Smooth muscle cell (in vitro differentiated cells): ENCODE measurements around the gene LENG8. TPM values are rescaled to one million over a fixed set of nuclear protein-coding genes. Genes with fewer than 3 reads are reported as not detected.

Experiments
- DNase-seq: peaks from one replicate; lab custom pipeline; 2025; ENCODE audit not compliant: unreplicated experiment; lab: John Stamatoyannopoulos, UW
- H2AFZ ChIP-seq: fragments of 200-600 bp; sonication (generic); 2 replicates; pipeline ENCODE4 v1.6.0; 2016; ENCODE audit warnings: antibody characterized with exemption, low read depth, mild to moderate bottlenecking
- H3F3A ChIP-seq: fragments of 200-600 bp; sonication (generic); 2 replicates; pipeline ENCODE4 v1.6.0; 2017; ENCODE audit warnings: antibody characterized with exemption, low read depth
- H3K27ac ChIP-seq: fragments of 200-600 bp; sonication (generic); 2 replicates; pipeline ENCODE4 v1.5.1; 2016; ENCODE audit warnings: low read depth, mild to moderate bottlenecking
- H3K27me3 ChIP-seq: fragments of 200-600 bp; sonication (generic); 2 replicates; pipeline ENCODE4 v1.6.1; 2016; ENCODE audit warnings: low read depth, mild to moderate bottlenecking
- H3K36me3 ChIP-seq: fragments of 200-600 bp; sonication (generic); 2 replicates; pipeline ENCODE4 v1.5.1; 2016; ENCODE audit warnings: low read depth
- H3K4me1 ChIP-seq: fragments of 200-600 bp; sonication (generic); 2 replicates; pipeline ENCODE4 v1.5.1; 2016; ENCODE audit warnings: low read depth
- H3K4me2 ChIP-seq: fragments of 200-600 bp; sonication (generic); 2 replicates; pipeline ENCODE4 v1.6.0; 2016; ENCODE audit warnings: mild to moderate bottlenecking
- H3K4me3 ChIP-seq: fragments of 200-600 bp; sonication (generic); 2 replicates; pipeline ENCODE4 v1.5.1; 2016; ENCODE audit warnings: mild to moderate bottlenecking
- H3K79me2 ChIP-seq: fragments of 200-600 bp; sonication (generic); 2 replicates; pipeline ENCODE4 v1.6.0; 2016; ENCODE audit warnings: low read depth, mild to moderate bottlenecking
- H3K9ac ChIP-seq: fragments of 200-600 bp; sonication (generic); 2 replicates; pipeline ENCODE4 v1.6.0; 2016; ENCODE audit warnings: low read depth
- H3K9me3 ChIP-seq: fragments of 200-600 bp; sonication (generic); replicated peaks from 2 replicates; pipeline ENCODE4 v1.5.1; 2016; ENCODE audit warnings: low read depth
- H4K20me1 ChIP-seq: fragments of 200-600 bp; sonication (generic); 2 replicates; pipeline ENCODE4 v1.6.0; 2016; ENCODE audit warnings: low read depth
- CTCF ChIP-seq: fragments of 200-600 bp; sonication (generic); IDR thresholded peaks from 2 replicates; pipeline ENCODE4 v1.5.1; 2017; ENCODE audit warnings: borderline replicate concordance, mild to moderate bottlenecking, antibody characterized with exemption; ENCODE audit not compliant: insufficient read depth, poor library complexity, severe bottlenecking
- WGBS: methylation state at CpG from one replicate; pipeline ENCODE4 v1.1.7; 2016; ENCODE audit warnings: low lambda C conversion rate; 5-methylcytosine and 5-hydroxymethylcytosine counted together
- polyA plus RNA-seq: library from polyadenylated mRNA; unstranded; fragments of >200 nt; fragmentation: Nextera tagmentation; extraction: Ambion mirVana; gene quantifications from 2 replicates; pipeline ENCODE4 v1.2.1, GENCODE V29; 2016
- total RNA-seq: library from RNA; depleted of rRNA; stranded (reverse); fragments of >200 nt; gene quantifications from 2 replicates; pipeline ENCODE4 v1.2.3, GENCODE V29; 2014

Gene LENG8
- total and polyA plus RNA-seq, 2 experiments from 2014 or later = 27.6 to 32.9 TPM

- H3K4me3 ChIP-seq = peak within 1 kb of the TSS; percentile 54
- H4K20me1 ChIP-seq = peaks cover 45% of the 10 kb centered on the region
- WGBS = 1% methylated on average over 38 of the region's 41 CpGs
- H3K79me2 ChIP-seq = peaks cover 10% of the 10 kb centered on the region
- peak within 1 kb of the TSS; percentile 90 for H3K27ac ChIP-seq
- H3F3A ChIP-seq = peaks cover 28% of the 10 kb centered on the region
- H3K9ac ChIP-seq = peak within 1 kb of the TSS; percentile 79
- no peaks in the 10 kb centered on the region for H3K27me3 ChIP-seq
- no peak for TF ChIP-seq CTCF
- H3K9me3 ChIP-seq = no peaks in the 10 kb centered on the region
- H2AFZ ChIP-seq = no peak within 1 kb of the TSS
- H3K4me1 ChIP-seq = no peaks in the 10 kb centered on the region
- peak within 1 kb of the TSS; percentile 98 for H3K4me2 ChIP-seq
- no peaks in the 10 kb centered on the region for H3K36me3 ChIP-seq
- DNase-seq = peak; percentile 96
These were observed 14.6 kb downstream of the LENG8 start, which contains the start of gene LENG9 for GRCh38 chr19:54463531-54464043. Gene LENG9, minus strand, starts transcription at chr19:54463778. Its CDS starts 252 bp downstream, at chr19:54463526.

GRCh38 chr19:54464044-54464629, 15.1 kb downstream of the LENG8 start:
- Histone ChIP-seq H3K27ac (peak overlapping the region; percentile 61), H3K4me1 (no peaks in the 10 kb centered on the region), H3K36me3 (no peaks in the 10 kb centered on the region), H3K9me3 (no peaks in the 10 kb centered on the region), H3K9ac (no peak overlapping the region), H2AFZ (no peak overlapping the region), H4K20me1 (peaks cover 41% of the 10 kb centered on the region), H3K4me2 (peak overlapping the region; percentile 85), H3K27me3 (no peaks in the 10 kb centered on the region), H3K4me3 (peak overlapping the region; percentile 54), H3K79me2 (peaks cover 5% of the 10 kb centered on the region), H3F3A (peaks cover 28% of the 10 kb centered on the region)
- no peak for TF ChIP-seq CTCF
- peak; percentile 96 for DNase-seq
- 1% methylated on average over 26 of the region's 26 CpGs for WGBS

GRCh38 chr19:54464630-54465425, 15.8 kb downstream of the LENG8 start:
- H3K4me3 ChIP-seq = peak overlapping the region; percentile 54
- 15% methylated on average over 51 of the region's 87 CpGs for WGBS

More at GRCh38 chr19:54464630-54465425, 15.8 kb downstream of the LENG8 start:
- Histone ChIP-seq H3K79me2 (peaks cover 2% of the 10 kb centered on the region), H3K9ac (no peak overlapping the region), H3K36me3 (no peaks in the 10 kb centered on the region), H3K27me3 (no peaks in the 10 kb centered on the region), H3F3A (peaks cover 25% of the 10 kb centered on the region), H4K20me1 (peaks cover 41% of the 10 kb centered on the region), H3K4me2 (peak overlapping the region; percentile 85), H3K4me1 (no peaks in the 10 kb centered on the region), H2AFZ (no peak overlapping the region), H3K9me3 (no peaks in the 10 kb centered on the region), H3K27ac (peak overlapping the region; percentile 61)
- DNase-seq = peak; percentile 83
- TF ChIP-seq CTCF = no peak
